Type B pancreatic cell (in vitro differentiated cells): ENCODE data around the gene ARMH1. TPM values are rescaled to one million over a fixed set of nuclear protein-coding genes. Genes with fewer than 3 reads are reported as not detected.
A peak's percentile ranks its signal among the peaks of the same experiment; 100 is the strongest.

Source experiments
- DNase-seq: peaks from one replicate; pipeline ENCODE4 v3.0.0; 2021; ENCODE audit warnings: mixed read lengths; ENCODE audit not compliant: unreplicated experiment; ENCODE audit errors: extremely low spot score
- H3K27ac Mint-ChIP-seq: 2 replicates; pipeline ENCODE4 v1.8.0; 2021; ENCODE audit warnings: mild to moderate bottlenecking, mixed read lengths
- H3K27me3 Mint-ChIP-seq: 2 replicates; pipeline ENCODE4 v1.8.0; 2021; ENCODE audit warnings: mixed read lengths
- H3K36me3 Mint-ChIP-seq: 2 replicates; pipeline ENCODE4 v1.8.0; 2021; ENCODE audit warnings: mixed read lengths
- H3K4me1 Mint-ChIP-seq: one replicate; pipeline ENCODE4 v1.8.0; 2021; ENCODE audit warnings: mixed read lengths; ENCODE audit not compliant: unreplicated experiment
- H3K4me3 Mint-ChIP-seq: 2 replicates; pipeline ENCODE4 v1.8.0; 2021; ENCODE audit warnings: mild to moderate bottlenecking, mixed read lengths
- H3K9me3 Mint-ChIP-seq: 2 replicates; pipeline ENCODE4 v1.8.0; 2021; ENCODE audit warnings: mixed read lengths
- CTCF ChIP-seq: fragments of 200-600 bp; sonication (generic); conservative IDR thresholded peaks from 2 replicates; pipeline ENCODE4 v1.5.0; 2021; ENCODE audit warnings: antibody characterized with exemption, mild to moderate bottlenecking
- total RNA-seq: library from RNA; stranded (reverse); gene quantifications from 2 replicates; pipeline ENCODE4 v1.2.1, GENCODE V29; 2021; ENCODE audit warnings: low replicate concordance

ARMH1 gene
- total RNA-seq, 1 donor from 2014 or later = 11.6 TPM

DNA sequence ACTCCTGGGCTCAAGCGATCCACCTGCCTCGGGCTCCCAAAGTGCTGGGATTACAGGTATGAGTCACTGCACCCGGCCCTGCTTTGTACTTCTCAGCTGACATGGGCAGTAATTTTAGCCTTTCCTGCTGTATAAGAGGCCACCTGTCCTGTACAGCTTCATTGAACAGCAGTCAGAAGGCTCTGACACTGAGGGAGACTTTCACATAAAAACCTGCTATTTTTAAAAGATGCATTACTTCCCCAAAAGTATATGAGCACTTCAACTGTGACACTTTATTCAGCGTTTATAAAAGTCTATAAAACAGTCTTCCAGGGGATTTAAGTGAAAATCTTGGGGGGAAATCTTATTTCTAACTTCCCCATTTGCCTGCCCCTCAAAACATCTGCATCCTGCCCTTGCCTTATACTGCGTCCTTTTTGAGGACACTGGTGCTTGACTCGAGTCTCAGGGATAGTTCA is 38.8 kb downstream of the ARMH1 start:
- Mint-ChIP-seq H3K9me3 (peaks cover 11% of the 10 kb centered on the region), H3K36me3 (peaks cover 10% of the 10 kb centered on the region), H3K4me1 (peaks cover 9% of the 10 kb centered on the region), H3K27me3 (peaks cover 13% of the 10 kb centered on the region), H3K4me3 (no peak overlapping the region), H3K27ac (no peak overlapping the region)
- TF ChIP-seq CTCF = no peak
- DNase-seq = no peak

DNA sequence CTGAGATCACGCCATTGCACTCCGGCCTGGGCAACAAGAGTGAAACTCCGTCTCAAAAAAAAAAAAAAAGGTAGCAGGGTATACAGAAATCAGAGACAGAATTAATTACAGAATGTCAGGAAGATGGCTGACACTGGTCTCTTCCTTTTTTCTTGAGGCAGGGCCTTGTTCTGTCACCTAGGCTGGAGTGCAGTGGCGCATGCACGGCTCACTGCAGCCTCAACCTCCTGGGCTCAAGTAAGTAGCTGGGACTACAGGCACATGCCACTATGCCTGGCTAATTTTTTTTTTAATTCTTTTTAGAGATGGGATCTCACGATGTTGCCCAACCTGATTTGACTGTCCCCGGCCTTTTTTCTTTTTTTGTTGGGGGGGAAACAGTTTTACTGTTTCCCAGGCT is 40.0 kb downstream of the ARMH1 start:
- Mint-ChIP-seq H3K36me3 (peaks cover 4% of the 10 kb centered on the region), H3K27me3 (peaks cover 8% of the 10 kb centered on the region), H3K9me3 (peaks cover 4% of the 10 kb centered on the region), H3K4me1 (peaks cover 6% of the 10 kb centered on the region), H3K4me3 (no peak overlapping the region), H3K27ac (peak overlapping the region; percentile 42)
- no peak for TF ChIP-seq CTCF
- DNase-seq = no peak

DNA sequence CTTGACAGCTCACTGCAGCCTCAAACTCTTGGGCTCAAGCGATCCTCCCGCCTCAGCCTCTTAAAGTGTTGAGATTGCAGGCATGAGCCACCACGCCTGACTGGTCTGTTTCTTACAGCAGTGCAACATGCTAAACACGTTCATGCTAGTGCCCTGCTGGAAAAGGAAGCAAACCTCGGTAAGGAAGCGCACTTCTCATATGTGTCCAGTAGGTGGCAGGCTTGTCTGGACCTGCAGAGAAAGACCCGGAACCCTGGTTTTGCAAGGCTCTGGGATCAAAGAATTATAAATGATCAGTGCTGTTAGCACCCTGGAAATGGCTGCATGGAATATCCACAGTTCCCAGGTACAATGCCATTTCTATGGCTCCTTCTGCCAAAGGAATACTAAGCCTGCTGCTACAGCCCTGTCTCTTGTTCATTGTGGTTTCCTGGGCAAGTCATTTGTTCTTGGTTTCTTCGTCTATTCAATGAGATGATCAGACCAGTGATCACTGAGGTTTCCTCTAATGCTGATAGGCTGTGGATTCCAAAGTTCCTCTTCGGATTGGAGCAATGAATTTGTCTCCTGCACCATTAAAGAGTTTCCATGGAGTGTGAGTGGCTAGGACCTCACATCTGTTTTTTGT is 40.5 kb downstream of the ARMH1 start:
- Mint-ChIP-seq H3K9me3 (peaks cover 4% of the 10 kb centered on the region), H3K27ac (peak overlapping the region; percentile 42), H3K27me3 (peaks cover 8% of the 10 kb centered on the region), H3K4me3 (no peak overlapping the region), H3K4me1 (peaks cover 6% of the 10 kb centered on the region), H3K36me3 (peaks cover 4% of the 10 kb centered on the region)
- TF ChIP-seq CTCF = peak; percentile 97
- no peak for DNase-seq

DNA sequence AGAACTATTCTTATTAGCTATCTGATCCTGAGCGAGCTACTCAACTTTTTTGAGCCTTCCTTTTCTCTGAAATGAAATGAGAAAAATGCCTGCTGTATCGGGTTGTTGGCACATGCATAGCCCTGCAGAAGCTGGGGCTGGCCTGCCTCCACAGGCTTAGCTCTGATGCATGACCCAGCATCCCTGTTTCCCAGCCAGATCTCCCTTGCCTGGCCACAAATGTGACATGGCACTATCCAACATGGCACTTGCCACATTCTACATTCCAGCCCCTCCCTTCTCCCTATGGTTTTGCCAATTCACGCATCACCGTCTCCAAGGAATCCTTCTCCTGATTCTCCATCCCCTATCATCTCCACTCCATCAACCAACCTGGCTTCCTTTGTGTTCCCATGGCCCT is 42.6 kb downstream of the ARMH1 start:
- no peaks in the 10 kb centered on the region for H3K27me3 Mint-ChIP-seq
- no peak for DNase-seq

GRCh38 chr1:44717653-44718052 is 43.1 kb downstream of the ARMH1 start:
- Mint-ChIP-seq H3K36me3 (no peaks in the 10 kb centered on the region), H3K4me1 (peaks cover 6% of the 10 kb centered on the region), H3K4me3 (no peak overlapping the region), H3K9me3 (no peaks in the 10 kb centered on the region), H3K27ac (no peak overlapping the region), H3K27me3 (no peaks in the 10 kb centered on the region)
- TF ChIP-seq CTCF = no peak
- DNase-seq = no peak

More for the DNA sequence above, 42.6 kb downstream of the ARMH1 start:
- Mint-ChIP-seq H3K36me3 (no peaks in the 10 kb centered on the region), H3K27ac (no peak overlapping the region), H3K4me3 (no peak overlapping the region), H3K9me3 (no peaks in the 10 kb centered on the region), H3K4me1 (peaks cover 6% of the 10 kb centered on the region)
- no peak for TF ChIP-seq CTCF
